Neural cell (in vitro differentiated cells): Measurements from ENCODE around the gene FAM117B.

Source experiments
- EP300 ChIP-seq: fragments of 450-650 bp; conservative IDR thresholded peaks from 2 replicates; pipeline ENCODE4 v1.6.1; 2014; ENCODE audit warnings: antibody characterized with exemption, mild to moderate bottlenecking, moderate library complexity; ENCODE audit not compliant: poor library complexity, severe bottlenecking
- EZH2 ChIP-seq: fragments of 200-600, 300-800 bp; shearing (Covaris generic), sonication (generic); IDR thresholded peaks from 2 replicates; pipeline ENCODE4 v1.6.1; 2014; ENCODE audit warnings: antibody characterized with exemption, low read length, borderline replicate concordance, mild to moderate bottlenecking; ENCODE audit not compliant: insufficient read depth, poor library complexity, severe bottlenecking
- MXI1 ChIP-seq: fragments of 450-650 bp; conservative IDR thresholded peaks from 2 replicates; pipeline ENCODE4 v1.6.1; 2014; ENCODE audit warnings: antibody characterized with exemption, mild to moderate bottlenecking; ENCODE audit not compliant: poor library complexity, severe bottlenecking
- POLR2AphosphoS5 ChIP-seq: IDR thresholded peaks from 2 replicates; pipeline ENCODE4 v1.6.1; 2012
- RAD21 ChIP-seq: fragments of 450-650 bp; conservative IDR thresholded peaks from 2 replicates; pipeline ENCODE4 v1.6.1; 2014; ENCODE audit warnings: antibody characterized with exemption, mild to moderate bottlenecking, moderate library complexity
- SMC3 ChIP-seq: fragments of 450-650 bp; conservative IDR thresholded peaks from 2 replicates; pipeline ENCODE4 v1.6.1; 2014; ENCODE audit warnings: antibody characterized with exemption, mild to moderate bottlenecking, moderate library complexity; ENCODE audit not compliant: poor library complexity
- TAF1 ChIP-seq: IDR thresholded peaks from 2 replicates; pipeline ENCODE4 v1.6.1; 2012; ENCODE audit warnings: low read depth
- TF ChIP-seq, protein P1 (sequence below): fragments of 450-650 bp; IDR thresholded peaks from 2 replicates; pipeline ENCODE4 v1.5.1; 2014; ENCODE audit warnings: antibody characterized with exemption, mild to moderate bottlenecking, moderate library complexity; ENCODE audit not compliant: poor library complexity, severe bottlenecking
- TF ChIP-seq, protein P2 (sequence below): IDR thresholded peaks from 2 replicates; pipeline ENCODE4 v1.6.1; 2012; ENCODE audit warnings: borderline replicate concordance

GRCh38 chr2:202642567-202642966, 7.8 kb downstream of the FAM117B start:
- TF ChIP-seq, protein P1, sequence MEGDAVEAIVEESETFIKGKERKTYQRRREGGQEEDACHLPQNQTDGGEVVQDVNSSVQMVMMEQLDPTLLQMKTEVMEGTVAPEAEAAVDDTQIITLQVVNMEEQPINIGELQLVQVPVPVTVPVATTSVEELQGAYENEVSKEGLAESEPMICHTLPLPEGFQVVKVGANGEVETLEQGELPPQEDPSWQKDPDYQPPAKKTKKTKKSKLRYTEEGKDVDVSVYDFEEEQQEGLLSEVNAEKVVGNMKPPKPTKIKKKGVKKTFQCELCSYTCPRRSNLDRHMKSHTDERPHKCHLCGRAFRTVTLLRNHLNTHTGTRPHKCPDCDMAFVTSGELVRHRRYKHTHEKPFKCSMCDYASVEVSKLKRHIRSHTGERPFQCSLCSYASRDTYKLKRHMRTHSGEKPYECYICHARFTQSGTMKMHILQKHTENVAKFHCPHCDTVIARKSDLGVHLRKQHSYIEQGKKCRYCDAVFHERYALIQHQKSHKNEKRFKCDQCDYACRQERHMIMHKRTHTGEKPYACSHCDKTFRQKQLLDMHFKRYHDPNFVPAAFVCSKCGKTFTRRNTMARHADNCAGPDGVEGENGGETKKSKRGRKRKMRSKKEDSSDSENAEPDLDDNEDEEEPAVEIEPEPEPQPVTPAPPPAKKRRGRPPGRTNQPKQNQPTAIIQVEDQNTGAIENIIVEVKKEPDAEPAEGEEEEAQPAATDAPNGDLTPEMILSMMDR, result no peak
- TF ChIP-seq, protein P2, sequence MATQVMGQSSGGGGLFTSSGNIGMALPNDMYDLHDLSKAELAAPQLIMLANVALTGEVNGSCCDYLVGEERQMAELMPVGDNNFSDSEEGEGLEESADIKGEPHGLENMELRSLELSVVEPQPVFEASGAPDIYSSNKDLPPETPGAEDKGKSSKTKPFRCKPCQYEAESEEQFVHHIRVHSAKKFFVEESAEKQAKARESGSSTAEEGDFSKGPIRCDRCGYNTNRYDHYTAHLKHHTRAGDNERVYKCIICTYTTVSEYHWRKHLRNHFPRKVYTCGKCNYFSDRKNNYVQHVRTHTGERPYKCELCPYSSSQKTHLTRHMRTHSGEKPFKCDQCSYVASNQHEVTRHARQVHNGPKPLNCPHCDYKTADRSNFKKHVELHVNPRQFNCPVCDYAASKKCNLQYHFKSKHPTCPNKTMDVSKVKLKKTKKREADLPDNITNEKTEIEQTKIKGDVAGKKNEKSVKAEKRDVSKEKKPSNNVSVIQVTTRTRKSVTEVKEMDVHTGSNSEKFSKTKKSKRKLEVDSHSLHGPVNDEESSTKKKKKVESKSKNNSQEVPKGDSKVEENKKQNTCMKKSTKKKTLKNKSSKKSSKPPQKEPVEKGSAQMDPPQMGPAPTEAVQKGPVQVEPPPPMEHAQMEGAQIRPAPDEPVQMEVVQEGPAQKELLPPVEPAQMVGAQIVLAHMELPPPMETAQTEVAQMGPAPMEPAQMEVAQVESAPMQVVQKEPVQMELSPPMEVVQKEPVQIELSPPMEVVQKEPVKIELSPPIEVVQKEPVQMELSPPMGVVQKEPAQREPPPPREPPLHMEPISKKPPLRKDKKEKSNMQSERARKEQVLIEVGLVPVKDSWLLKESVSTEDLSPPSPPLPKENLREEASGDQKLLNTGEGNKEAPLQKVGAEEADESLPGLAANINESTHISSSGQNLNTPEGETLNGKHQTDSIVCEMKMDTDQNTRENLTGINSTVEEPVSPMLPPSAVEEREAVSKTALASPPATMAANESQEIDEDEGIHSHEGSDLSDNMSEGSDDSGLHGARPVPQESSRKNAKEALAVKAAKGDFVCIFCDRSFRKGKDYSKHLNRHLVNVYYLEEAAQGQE, result no peak
- TF ChIP-seq POLR2AphosphoS5 (no peak), EZH2 (no peak), SMC3 (no peak), RAD21 (no peak), EP300 (no peak), TAF1 (no peak), MXI1 (no peak)
